KMS-11 (cell line): Measurements from ENCODE around the gene MYOCD.

Experiments used
- H2AFZ ChIP-seq: fragments of 200-600 bp; sonication (generic); 2 replicates; pipeline ENCODE4 v1.6.1; 2016; ENCODE audit warnings: antibody characterized with exemption, mixed run types, low read depth
- H3K27ac ChIP-seq: fragments of 200-600 bp; sonication (generic); 2 replicates; pipeline ENCODE4 v1.6.1; 2016; ENCODE audit warnings: mild to moderate bottlenecking, mixed run types
- H3K27me3 ChIP-seq: fragments of 200-600 bp; sonication (generic); 2 replicates; pipeline ENCODE4 v1.6.1; 2017; ENCODE audit warnings: mild to moderate bottlenecking, low read depth, mixed run types, moderate library complexity; ENCODE audit not compliant: insufficient read depth
- H3K36me3 ChIP-seq: fragments of 200-600 bp; sonication (generic); 2 replicates; pipeline ENCODE4 v1.6.1; 2017; ENCODE audit warnings: mild to moderate bottlenecking, mixed run types; ENCODE audit not compliant: insufficient read depth
- H3K4me1 ChIP-seq: fragments of 200-600 bp; sonication (generic); 2 replicates; pipeline ENCODE4 v1.6.1; 2016; ENCODE audit warnings: mild to moderate bottlenecking, low read depth, mixed run types; ENCODE audit not compliant: poor library complexity, severe bottlenecking
- H3K4me2 ChIP-seq: fragments of 200-600 bp; sonication (generic); 2 replicates; pipeline ENCODE4 v1.7.0; 2016; ENCODE audit warnings: mild to moderate bottlenecking, mixed run types
- H3K4me3 ChIP-seq: fragments of 200-600 bp; sonication (generic); IDR thresholded peaks from 2 replicates; pipeline ENCODE4 v1.6.1; 2017; ENCODE audit warnings: low read depth, low read length, mixed read lengths; ENCODE audit not compliant: insufficient read depth
- H3K79me2 ChIP-seq: fragments of 200-600 bp; sonication (generic); 2 replicates; pipeline ENCODE4 v1.6.1; 2016; ENCODE audit warnings: low read depth, mixed run types; ENCODE audit not compliant: insufficient read depth
- H3K9ac ChIP-seq: fragments of 200-600 bp; sonication (generic); 2 replicates; pipeline ENCODE4 v1.6.1; 2016; ENCODE audit warnings: mild to moderate bottlenecking, mixed run types
- H4K20me1 ChIP-seq: fragments of 200-600 bp; sonication (generic); 2 replicates; pipeline ENCODE4 v1.6.1; 2016; ENCODE audit warnings: mild to moderate bottlenecking, mixed run types; ENCODE audit not compliant: insufficient read depth
- TF ChIP-seq, protein P1 (sequence below): fragments of 200-600 bp; sonication (generic); conservative IDR thresholded peaks from 2 replicates; pipeline ENCODE4 v1.6.1; 2017; ENCODE audit warnings: low read depth, mild to moderate bottlenecking, antibody characterized with exemption, low read length, moderate library complexity, mixed read lengths

Gene MYOCD, protein sequence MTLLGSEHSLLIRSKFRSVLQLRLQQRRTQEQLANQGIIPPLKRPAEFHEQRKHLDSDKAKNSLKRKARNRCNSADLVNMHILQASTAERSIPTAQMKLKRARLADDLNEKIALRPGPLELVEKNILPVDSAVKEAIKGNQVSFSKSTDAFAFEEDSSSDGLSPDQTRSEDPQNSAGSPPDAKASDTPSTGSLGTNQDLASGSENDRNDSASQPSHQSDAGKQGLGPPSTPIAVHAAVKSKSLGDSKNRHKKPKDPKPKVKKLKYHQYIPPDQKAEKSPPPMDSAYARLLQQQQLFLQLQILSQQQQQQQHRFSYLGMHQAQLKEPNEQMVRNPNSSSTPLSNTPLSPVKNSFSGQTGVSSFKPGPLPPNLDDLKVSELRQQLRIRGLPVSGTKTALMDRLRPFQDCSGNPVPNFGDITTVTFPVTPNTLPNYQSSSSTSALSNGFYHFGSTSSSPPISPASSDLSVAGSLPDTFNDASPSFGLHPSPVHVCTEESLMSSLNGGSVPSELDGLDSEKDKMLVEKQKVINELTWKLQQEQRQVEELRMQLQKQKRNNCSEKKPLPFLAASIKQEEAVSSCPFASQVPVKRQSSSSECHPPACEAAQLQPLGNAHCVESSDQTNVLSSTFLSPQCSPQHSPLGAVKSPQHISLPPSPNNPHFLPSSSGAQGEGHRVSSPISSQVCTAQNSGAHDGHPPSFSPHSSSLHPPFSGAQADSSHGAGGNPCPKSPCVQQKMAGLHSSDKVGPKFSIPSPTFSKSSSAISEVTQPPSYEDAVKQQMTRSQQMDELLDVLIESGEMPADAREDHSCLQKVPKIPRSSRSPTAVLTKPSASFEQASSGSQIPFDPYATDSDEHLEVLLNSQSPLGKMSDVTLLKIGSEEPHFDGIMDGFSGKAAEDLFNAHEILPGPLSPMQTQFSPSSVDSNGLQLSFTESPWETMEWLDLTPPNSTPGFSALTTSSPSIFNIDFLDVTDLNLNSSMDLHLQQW

DNA sequence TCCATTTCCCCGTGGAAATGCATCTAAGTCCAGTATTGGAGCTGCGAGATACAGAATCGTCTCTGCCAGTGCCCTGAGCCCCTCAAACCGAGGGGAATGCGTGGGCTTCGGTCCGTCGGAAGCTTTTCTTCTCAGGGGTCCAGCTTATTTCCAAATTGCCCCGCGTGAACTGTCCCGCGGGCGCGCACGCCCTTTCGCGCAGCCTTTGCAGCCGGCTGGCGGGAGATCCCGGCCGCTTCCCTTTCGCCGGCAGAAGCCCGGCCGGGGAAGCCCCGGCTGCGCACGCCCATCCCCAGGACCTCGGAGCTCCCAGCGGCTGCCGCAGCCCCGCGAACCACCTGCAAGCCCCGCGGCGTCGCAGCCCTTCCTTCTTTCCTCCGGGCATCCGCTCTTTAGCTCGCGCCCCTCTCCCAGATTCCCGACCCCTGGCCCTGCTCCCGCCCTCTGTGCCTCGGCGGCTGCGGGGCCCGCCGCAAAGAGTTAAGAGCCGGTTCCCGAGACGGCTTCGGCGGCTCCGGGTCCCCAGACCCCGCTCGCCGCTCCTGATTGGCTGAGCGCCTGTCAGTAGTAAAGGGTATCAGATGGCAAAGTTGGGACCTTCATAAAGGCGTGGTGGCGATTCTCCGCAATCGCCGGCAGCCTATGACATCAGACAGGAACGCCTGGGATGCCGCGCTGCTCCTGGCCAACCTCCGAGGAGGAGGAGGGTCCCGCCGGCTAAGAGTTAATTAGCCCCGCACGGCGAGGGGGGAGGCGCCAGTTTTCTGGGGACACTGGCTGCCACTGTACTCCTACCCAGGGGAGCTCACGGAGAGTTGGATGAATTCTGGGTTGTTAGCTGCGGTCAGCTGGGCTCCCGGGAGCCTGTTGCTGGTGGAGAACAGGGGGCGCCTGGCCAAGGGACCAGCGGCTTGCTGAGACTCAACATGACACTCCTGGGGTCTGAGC lies at the start of gene MYOCD:
Gene MYOCD (plus strand): TSS at position 628 of the 948 bp plus-strand sequence. CDS start 299 bp downstream, at position 927.
- Histone ChIP-seq H3K4me2 (no peak within 1 kb of the TSS), H4K20me1 (no peaks in the 10 kb centered on the region), H3K9ac (no peak within 1 kb of the TSS), H2AFZ (no peak within 1 kb of the TSS), H3K4me1 (no peaks in the 10 kb centered on the region), H3K36me3 (no peaks in the 10 kb centered on the region), H3K27ac (no peak within 1 kb of the TSS), H3K27me3 (no peaks in the 10 kb centered on the region), H3K79me2 (no peaks in the 10 kb centered on the region), H3K4me3 (no peak within 1 kb of the TSS)
- TF ChIP-seq, protein P1, sequence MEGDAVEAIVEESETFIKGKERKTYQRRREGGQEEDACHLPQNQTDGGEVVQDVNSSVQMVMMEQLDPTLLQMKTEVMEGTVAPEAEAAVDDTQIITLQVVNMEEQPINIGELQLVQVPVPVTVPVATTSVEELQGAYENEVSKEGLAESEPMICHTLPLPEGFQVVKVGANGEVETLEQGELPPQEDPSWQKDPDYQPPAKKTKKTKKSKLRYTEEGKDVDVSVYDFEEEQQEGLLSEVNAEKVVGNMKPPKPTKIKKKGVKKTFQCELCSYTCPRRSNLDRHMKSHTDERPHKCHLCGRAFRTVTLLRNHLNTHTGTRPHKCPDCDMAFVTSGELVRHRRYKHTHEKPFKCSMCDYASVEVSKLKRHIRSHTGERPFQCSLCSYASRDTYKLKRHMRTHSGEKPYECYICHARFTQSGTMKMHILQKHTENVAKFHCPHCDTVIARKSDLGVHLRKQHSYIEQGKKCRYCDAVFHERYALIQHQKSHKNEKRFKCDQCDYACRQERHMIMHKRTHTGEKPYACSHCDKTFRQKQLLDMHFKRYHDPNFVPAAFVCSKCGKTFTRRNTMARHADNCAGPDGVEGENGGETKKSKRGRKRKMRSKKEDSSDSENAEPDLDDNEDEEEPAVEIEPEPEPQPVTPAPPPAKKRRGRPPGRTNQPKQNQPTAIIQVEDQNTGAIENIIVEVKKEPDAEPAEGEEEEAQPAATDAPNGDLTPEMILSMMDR = no peak

DNA sequence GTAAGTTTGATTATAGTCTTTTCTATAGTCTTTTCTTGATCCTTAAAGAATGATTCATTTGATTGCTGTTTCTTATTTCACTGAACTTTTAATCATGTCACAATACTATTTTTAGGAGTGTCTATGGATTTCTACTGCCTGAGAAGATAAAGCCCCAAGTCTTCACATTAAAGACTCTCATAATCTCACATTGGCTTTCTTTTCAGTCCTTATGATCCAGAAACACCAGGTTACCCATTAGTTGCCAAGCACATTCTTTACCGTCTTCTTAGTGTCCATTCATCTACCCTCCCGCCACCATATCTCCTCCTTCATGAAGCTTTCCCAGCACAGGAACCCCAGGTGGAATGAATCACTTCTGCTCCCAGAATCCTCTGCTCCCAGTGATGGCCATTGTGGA lies 49.5 kb upstream of the MYOCD start:
- Histone ChIP-seq H3K27ac (no peak overlapping the region), H3K79me2 (no peaks in the 10 kb centered on the region), H3K4me3 (no peak overlapping the region), H3K4me1 (no peaks in the 10 kb centered on the region), H3K27me3 (no peaks in the 10 kb centered on the region), H4K20me1 (no peaks in the 10 kb centered on the region), H3K36me3 (no peaks in the 10 kb centered on the region), H2AFZ (no peak overlapping the region), H3K4me2 (no peak overlapping the region), H3K9ac (no peak overlapping the region)
- TF ChIP-seq, protein P1 = no peak

DNA sequence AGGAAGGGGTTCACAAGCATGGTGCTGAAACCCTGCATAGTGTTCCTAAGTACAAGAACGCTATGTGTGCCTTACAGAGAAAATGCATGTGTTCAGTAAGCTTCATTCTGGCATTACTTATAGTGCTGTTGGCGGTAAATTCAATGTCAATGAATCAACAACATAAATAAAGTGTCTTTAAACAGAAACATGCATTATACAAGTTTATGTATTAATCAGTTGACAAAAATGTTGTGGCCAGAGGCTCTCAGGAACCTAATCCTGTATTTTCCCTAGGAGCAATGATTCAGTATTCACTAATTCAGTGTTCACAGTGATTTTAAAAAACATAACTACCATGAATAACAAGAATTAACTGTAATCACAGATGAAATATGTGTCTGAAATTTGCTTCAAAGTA lies 47.1 kb upstream of the MYOCD start:
- H3K9ac ChIP-seq = no peak overlapping the region
- H2AFZ ChIP-seq = no peak overlapping the region
- H3K4me3 ChIP-seq = no peak overlapping the region
- H3K27ac ChIP-seq = no peak overlapping the region
- H4K20me1 ChIP-seq = no peaks in the 10 kb centered on the region
- TF ChIP-seq, protein P1 = no peak
- no peaks in the 10 kb centered on the region for H3K79me2 ChIP-seq
- no peak overlapping the region for H3K4me2 ChIP-seq
- no peaks in the 10 kb centered on the region for H3K36me3 ChIP-seq
- no peaks in the 10 kb centered on the region for H3K27me3 ChIP-seq
- no peaks in the 10 kb centered on the region for H3K4me1 ChIP-seq
